SH-SY5Y (cell line): ENCODE results near the gene C11orf42.

Experiments used
- GATA2 ChIP-seq: IDR thresholded peaks from 2 replicates; pipeline ENCODE4 v1.6.1; 2011; ENCODE audit warnings: mild to moderate bottlenecking, low read depth, low read length
- GATA3 ChIP-seq: IDR thresholded peaks from 2 replicates; pipeline ENCODE4 v1.6.1; 2011; ENCODE audit warnings: low read depth, mild to moderate bottlenecking, low read length, moderate library complexity

The C11orf42 gene

DNA sequence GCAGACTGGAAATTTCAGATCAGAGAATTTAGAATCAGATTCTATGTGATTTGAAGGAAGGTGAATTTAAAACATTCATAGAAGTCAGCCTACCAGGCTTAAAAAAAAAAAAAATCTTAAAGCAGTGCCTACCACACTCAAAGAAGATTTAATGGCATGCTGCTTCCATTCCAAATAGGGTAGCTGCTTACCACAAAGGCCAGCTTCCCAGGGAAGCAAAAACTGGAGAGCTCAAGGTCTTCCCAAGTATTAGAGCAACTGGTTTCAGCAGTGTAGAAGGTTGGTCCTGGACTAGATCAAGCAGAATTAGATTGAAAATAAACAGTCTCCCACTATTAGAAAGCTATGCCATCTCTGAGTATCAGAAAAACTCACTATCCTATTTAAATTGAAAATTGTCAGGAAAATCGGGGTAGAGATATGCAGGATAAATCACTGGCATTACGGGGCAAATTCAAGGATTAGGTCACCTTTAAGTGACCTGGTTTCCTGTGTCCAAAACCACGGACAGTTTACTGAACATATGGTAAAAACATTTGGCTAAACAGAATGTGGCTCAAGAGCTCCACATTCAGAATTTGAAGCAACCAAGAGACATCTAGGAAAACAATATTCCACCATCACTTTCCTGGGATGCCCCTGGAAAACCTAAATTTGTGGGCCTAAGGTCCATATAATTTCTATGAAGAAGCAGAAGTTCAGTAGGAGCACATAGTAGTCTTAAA lies 1.3 kb downstream of the C11orf42 start:
- TF ChIP-seq GATA2 (no peak), GATA3 (no peak)

DNA sequence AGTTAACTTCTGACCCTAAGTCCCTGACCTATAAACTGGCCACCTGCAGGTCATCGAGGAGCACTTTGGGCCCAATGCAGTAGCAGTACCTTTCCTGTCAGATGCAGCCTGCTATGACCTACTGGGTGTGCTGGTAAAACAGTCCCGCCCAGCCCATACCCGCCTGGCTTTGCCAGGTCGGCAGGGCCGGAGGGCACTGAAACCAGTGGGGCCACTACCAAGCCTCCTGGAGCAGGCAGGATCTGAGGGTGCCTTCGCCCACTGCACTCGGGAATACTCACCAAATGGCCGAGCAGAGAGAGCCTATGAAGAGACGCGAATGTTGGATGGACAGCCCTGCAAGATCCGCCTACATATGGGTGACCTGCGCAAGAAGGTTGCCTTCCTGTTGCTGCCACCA lies 4.4 kb downstream of the C11orf42 start:
- TF ChIP-seq GATA3: no peak
- TF ChIP-seq GATA2: no peak

DNA sequence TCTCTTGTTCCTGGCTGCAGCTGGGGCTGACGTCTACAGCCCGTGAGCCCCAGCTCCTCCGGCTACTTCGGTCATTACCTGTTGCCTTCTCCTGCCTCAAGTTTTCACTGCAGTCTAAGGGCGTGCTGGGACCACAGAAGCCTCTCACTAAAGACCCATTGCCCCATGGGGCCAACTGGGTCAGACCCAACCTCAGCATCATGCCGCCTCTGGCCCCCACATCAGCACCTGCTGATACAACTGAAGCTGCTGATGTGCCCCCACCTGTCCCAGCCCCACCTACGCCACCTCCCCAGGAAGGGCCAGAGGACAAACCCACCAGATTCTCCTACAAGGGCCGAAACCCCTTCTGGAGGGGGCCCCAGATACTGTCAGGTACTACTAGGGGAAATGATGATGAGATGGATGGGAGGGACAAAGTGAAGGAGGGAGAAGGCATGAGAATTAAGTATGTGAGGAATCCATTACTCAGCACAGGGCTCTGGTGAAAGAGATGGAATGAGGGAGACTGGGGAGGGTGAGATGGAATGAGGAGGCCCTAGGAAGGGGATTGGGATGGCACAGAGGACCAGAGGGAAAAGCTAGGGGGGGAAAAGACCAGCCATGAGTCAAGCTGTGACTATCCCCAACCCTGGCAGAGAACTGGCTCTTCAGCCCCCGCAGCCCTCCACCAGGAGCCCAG lies 5.1 kb downstream of the C11orf42 start:
- TF ChIP-seq GATA2 (no peak), GATA3 (no peak)

DNA sequence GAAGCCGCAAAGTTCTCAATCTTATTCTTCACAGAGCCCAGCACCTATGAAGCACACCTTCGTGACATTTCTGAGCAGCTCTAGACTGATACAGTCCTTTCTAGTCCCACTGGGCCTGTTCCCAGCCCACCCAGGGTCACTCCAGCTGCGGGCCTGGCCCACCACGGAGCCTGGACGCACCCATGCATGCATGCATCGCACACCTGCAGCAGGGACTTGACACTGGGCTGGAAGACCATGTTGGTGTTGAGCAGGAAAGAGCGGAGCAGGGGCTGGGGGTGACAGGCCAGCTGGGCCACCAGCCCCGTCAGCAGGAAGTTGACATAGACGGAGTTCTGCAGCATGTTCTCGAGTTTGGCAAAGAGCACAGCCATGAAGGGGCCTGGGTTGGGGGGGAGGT lies 9.2 kb downstream of the C11orf42 start:
- TF ChIP-seq GATA2 (no peak), GATA3 (no peak)

DNA sequence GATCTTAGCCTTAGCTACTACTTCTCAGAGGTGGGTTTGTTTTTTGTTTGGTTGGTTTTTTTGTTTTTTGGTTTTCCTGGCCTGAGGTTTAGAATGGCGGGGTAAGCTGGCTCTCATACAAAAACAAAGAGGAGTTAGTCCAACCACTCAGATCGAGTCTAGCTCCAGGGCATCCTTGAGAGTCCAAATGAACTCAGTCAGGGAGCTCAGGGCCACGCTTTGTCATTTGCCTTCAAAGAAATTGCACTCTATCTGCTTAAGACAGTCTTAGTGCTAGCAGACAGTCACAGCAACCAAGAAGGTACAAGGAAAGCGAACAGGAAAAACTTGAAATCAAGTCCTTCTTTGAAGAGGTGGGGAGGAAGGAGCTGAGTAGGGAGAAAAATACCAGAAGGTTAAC lies 11.1 kb downstream of the C11orf42 start:
- TF ChIP-seq GATA2 (no peak), GATA3 (no peak)

DNA sequence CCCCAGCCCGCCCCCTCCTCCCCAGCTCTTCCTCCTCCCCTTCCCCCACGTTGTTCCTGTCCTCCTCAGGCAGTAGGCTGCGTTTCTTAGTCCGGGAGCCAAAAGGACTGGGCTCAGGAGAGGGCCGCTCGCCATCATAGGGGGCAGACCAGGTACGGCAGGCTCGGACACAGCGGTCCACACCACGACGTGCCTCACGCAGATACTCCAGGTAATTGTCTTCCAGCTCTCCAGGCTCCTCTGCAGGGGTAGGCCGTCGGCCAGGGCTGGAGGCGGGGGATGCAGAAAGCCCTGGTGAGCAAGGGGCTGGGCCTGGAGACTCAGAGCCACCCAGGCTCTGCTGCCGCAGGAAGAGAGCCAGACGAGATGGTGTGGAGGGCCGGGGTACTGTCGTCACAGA lies 12.4 kb downstream of the C11orf42 start:
- no peak for TF ChIP-seq GATA2
- no peak for TF ChIP-seq GATA3

DNA sequence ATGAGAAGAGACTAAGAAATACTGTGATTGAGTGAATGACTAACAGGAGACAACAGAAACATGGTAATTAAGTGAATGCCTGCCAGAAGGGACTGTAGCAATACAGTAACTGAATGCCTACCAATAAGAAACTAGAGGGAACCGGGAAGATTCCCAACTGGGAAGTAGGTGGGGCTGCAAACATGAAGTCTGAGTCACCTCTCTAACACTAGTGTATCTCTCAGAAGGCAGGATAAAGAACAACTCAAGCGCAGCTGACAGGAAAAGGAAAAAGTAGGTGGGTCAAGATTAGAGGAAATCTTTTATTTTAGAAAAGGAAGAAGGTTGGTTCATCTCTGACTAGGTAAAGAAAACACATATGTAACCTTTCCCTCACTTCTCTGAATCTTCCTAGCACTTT lies 14.0 kb downstream of the C11orf42 start:
- TF ChIP-seq GATA3 (no peak), GATA2 (no peak)

DNA sequence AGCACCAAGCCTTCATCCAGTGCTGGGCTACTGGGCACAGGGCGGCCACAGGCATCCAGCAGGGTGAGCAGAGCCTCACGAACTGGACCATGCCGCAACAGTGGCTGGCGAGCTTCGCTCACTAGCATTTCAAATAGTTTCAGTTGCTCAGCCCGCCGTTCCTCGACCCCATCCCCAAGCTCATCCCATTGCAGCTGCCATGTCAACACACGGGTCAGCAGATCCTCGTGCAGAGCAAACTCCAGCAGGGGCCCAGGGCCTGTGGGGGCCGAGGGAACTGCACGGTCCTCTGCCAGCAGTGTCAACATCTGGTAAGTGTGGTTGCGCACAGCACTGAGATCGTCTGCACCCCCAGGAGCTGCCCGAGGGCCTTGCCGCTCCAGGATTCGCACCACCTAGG lies 18.5 kb downstream of the C11orf42 start:
- TF ChIP-seq GATA3: no peak
- TF ChIP-seq GATA2: no peak

DNA sequence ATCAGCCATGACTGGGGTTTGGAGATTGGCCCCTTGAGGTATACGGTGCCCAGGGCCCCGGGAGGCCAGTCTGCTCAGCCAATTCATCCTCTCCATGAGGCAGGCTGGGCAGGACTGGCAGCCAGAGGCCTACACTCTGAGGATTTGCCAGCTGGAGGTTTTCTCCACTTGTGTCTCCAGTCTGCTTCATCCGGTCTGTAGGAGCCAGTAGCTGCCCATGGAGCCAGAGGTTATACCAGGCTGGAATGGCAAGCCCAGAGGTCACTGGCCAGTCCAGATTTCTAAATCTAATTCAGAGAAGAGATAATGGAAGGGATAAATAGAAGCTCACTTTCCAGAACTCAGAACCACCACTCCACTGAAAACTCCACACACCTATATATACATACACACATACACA lies 19.1 kb downstream of the C11orf42 start:
- TF ChIP-seq GATA3 (no peak), GATA2 (no peak)

DNA sequence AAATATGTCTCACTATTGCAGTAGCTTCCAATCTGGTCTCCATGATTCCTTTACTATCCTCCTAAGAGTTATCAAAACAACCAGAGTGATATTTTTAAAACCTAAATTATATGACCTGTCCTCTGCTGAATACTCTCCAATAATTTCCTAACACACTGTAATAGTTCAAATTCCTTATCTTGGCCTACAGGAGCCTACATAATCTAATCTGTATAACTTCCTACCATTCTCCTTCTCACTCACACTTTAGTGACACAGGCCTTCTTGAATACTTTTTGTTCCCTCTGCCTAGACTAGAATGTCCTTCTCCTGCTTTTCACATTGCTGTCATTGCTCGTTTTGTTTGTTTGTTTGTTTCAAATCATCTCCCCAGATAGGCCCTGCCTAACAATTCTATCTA lies 19.7 kb downstream of the C11orf42 start:
- TF ChIP-seq GATA3 (no peak), GATA2 (no peak)

DNA sequence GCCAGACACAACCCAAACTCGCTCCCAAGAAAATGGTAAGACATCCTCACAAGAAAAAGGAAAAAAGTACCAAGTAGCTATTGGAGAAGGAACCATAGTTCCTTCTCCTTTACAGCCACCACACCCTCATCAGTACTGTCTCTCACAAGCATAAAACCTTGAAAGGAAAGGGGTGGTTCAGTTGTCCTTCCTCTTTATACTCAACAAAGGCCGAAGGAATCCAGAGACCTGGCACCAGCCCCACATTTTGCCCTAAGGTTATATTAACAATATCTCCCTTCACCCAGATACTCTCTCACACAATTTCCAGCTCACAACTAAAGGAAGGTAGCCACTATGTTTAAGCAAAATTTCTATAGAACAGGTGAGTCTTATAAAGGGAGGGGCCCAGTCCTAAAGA lies 20.5 kb downstream of the C11orf42 start:
- TF ChIP-seq GATA3 (no peak), GATA2 (no peak)

DNA sequence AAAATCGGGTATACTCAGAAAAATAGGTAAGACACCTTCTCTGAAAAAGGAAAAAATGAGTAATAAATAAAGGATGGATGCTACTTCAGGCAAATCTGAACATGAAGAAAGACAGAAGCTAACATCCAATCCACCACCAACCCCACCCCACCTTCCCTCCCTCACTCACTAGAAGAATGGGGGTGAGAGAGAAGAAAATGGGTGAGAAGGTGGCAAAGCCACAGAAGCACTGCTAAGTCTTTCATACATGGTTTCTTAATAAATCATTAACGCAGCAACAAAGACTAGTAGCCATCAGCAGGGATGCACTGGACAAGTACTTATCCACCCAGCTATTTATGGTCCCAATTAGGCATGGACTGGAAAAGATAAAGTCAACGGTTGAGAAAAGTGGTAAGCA lies 23.2 kb downstream of the C11orf42 start:
- TF ChIP-seq GATA3 (no peak), GATA2 (no peak)

DNA sequence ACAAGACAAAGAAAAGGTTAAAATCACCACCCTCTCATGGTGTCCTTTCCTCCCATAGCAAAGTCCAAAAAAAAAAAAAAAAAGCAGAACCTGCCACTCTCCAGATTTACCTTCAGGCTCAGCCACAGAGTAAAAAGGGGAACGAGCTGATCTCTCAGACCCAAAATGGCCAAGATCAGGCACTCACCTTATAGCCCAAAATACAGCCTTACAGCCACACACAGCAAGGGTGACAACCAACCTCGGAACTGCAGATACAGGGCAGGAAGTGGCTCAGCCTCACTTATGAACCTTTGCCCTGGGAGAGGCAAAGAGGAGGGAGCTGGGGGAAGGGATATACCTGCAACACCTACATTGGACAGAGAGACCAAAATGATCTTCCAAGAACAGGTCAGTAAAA lies 24.6 kb downstream of the C11orf42 start:
- TF ChIP-seq GATA3: no peak
- TF ChIP-seq GATA2: no peak

DNA sequence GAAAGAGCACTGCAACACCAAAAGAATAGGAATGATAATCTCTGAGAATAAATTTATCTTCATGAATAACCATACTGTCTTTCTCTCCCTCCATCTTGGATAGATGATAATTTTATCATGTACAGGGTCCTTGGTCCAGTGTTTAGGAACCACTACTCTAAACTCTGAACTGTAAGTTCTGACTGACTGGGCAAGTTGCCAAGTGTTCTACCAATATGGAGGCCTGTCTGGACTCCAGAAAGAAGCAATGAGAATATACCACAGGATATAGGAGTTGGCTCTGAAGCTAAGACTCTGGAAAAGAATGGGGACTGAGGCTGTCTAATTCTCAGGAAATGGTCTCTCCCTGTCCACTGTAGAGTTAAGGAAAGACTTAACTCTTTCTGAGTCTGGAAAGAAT lies 27.5 kb downstream of the C11orf42 start:
- no peak for TF ChIP-seq GATA2
- TF ChIP-seq GATA3: no peak

DNA sequence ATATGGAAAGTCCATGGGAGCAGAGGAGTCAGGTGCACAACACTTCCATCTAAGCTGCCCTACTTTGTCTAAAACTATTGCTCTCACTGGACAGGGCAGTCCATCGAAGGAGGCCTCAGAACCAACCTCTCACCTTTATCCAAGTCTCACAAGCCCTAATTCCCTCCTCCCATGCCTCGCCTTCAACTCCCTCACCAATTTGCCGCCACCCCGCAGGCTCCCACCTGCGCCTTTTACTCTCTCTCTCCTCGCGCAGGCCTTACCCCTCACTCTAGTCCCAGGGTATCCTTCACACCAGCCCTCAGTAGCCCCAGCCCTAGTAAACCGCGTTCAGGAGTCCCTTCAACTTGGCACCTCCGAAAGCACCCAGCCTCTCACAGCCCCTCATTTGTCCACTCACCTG lies 28.6 kb downstream of the C11orf42 start:
- TF ChIP-seq GATA3 (no peak), GATA2 (no peak)
